HL-60 (cell line): Measurements from ENCODE around the gene FAM227B.

Experiments
- CTCF ChIP-seq: IDR thresholded peaks from one replicate; pipeline ENCODE4 v1.5.1; 2011; ENCODE audit warnings: low read length, control low read depth, inconsistent platforms; ENCODE audit not compliant: insufficient read depth
- REST ChIP-seq: IDR thresholded peaks from 2 replicates; pipeline ENCODE4 v1.6.1; 2012; ENCODE audit warnings: low read depth; ENCODE audit not compliant: insufficient replicate concordance
- SPI1 ChIP-seq: IDR thresholded peaks from 2 replicates; pipeline ENCODE4 v1.6.1; 2012; ENCODE audit warnings: low read depth, mild to moderate bottlenecking, borderline replicate concordance

GRCh38 chr15:49339656-49340055 is 281.0 kb downstream of the FAM227B start:
- TF ChIP-seq SPI1 (no peak), CTCF (no peak), REST (no peak)
